Measurements from ENCODE around the gene ESPN. TPM values are rescaled to one million over a fixed set of nuclear protein-coding genes. Genes with fewer than 3 reads are reported as not detected.

Gene ESPN
- total RNA-seq = 100 to 1,000 TPM in 3 of 4 donors, 10 to 100 TPM in 1; 40.2 to 368 (median 157) TPM

- intact Hi-C loops (cut with DNase I; ENCODE audit: low total_unique reads) = no loop called here
These were observed at the start of gene ESPN for GRCh38 chr1:6424619-6425593. TSS of gene ESPN (plus strand) at chr1:6424776. CDS start at chr1:6424956, 180 bp downstream.

GRCh38 chr1:6378096-6378746 lies 46.4 kb upstream of the ESPN start:
- in situ Hi-C loops (cut with MboI; ENCODE audit: low pct_ligation_motif_present in 1 of 4, low pct_unique_long_range_greater_than_20kb in 1 of 4, low sequenced_read_pairs in 3 of 4) (no loop called here), intact Hi-C loops (cut with DNase I; ENCODE audit: low total_unique reads) (loop anchor here (5.0 kb wide), 1 partner anchor 799 kb away; no protein-coding TSS in a partner anchor)
- Histone ChIP-seq H3K9me3 (no peaks in the 10 kb centered on the region), H3K4me3 (no peak overlapping the region), H3K27me3 (no peaks in the 10 kb centered on the region), H3K4me1 (peaks cover 0 to 7% (median 3%) of the 10 kb centered on the region in 4 donors), H3K27ac (no peak overlapping the region), H3K36me3 (no peaks in the 10 kb centered on the region)
- TF ChIP-seq EP300 (IDR thresholded peaks at IDR 0.05; ENCODE audit: low read depth) (no peak), CTCF (IDR thresholded peaks at IDR 0.05) (no peak), POLR2A (IDR thresholded peaks at IDR 0.05) (no peak), POLR2AphosphoS5 (IDR thresholded peaks at IDR 0.05) (no peak)
- WGBS, 2 donors (ENCODE audit: low coverage in 1 of 2) = 80% methylated on average over 12 of the region's 12 CpGs; no CpG with 5 or more reads in 1 of the 2 donors
- no peak for DNase-seq

More at GRCh38 chr1:6424619-6425593, at the start of gene ESPN:
- 9% methylated on average over 30 of the region's 99 CpGs; no CpG with 5 or more reads in 1 of the 2 donors for WGBS, 2 donors (ENCODE audit: low coverage in 1 of 2)
- H3K9me3 ChIP-seq = no peaks in the 10 kb centered on the region
- no peak for DNase-seq
- H3K27me3 ChIP-seq = peaks cover 86% of the 10 kb centered on the region
- H3K4me1 ChIP-seq = peaks cover 21 to 61% (median 58%) of the 10 kb centered on the region in 4 donors
- peak within 1 kb of the TSS in 1 of 4 donors; percentile 41 for H3K27ac ChIP-seq
- in situ Hi-C loops (cut with MboI; ENCODE audit: low pct_ligation_motif_present in 1 of 4, low pct_unique_long_range_greater_than_20kb in 1 of 4, low sequenced_read_pairs in 3 of 4) = loop anchor here in 1 of 4 donors (25.0 kb wide), 1 partner anchor 188 kb away; the partner anchor contains the start of genes HES3 and ICMT
- H3K4me3 ChIP-seq = peak within 1 kb of the TSS in 3 of 4 donors; percentile 5 to 42 (median 28)
- TF ChIP-seq EP300 (IDR thresholded peaks at IDR 0.05; ENCODE audit: low read depth) (no peak), POLR2AphosphoS5 (IDR thresholded peaks at IDR 0.05) (no peak), POLR2A (IDR thresholded peaks at IDR 0.05) (no peak), CTCF (IDR thresholded peaks at IDR 0.05) (no peak)
- H3K36me3 ChIP-seq = no peaks in the 10 kb centered on the region

GRCh38 chr1:6380037-6380436 lies 44.5 kb upstream of the ESPN start:
- Histone ChIP-seq H3K4me1 (no peaks in the 10 kb centered on the region), H3K9me3 (no peaks in the 10 kb centered on the region), H3K27me3 (no peaks in the 10 kb centered on the region), H3K27ac (no peak overlapping the region), H3K4me3 (no peak overlapping the region), H3K36me3 (no peaks in the 10 kb centered on the region)
- no peak for DNase-seq
- TF ChIP-seq POLR2A (IDR thresholded peaks at IDR 0.05) (no peak), CTCF (IDR thresholded peaks at IDR 0.05) (no peak), POLR2AphosphoS5 (IDR thresholded peaks at IDR 0.05) (no peak), EP300 (IDR thresholded peaks at IDR 0.05; ENCODE audit: low read depth) (no peak)
- in situ Hi-C loops (cut with MboI; ENCODE audit: low pct_ligation_motif_present in 1 of 4, low pct_unique_long_range_greater_than_20kb in 1 of 4, low sequenced_read_pairs in 3 of 4) = no loop called here
- intact Hi-C loops (cut with DNase I; ENCODE audit: low total_unique reads) = no loop called here
- WGBS, 2 donors (ENCODE audit: low coverage in 1 of 2) = 88 to 93% methylated on average over 6 to 7 of the region's 7 CpGs

GRCh38 chr1:6384135-6384534 lies 40.4 kb upstream of the ESPN start:
- TF ChIP-seq EP300 (IDR thresholded peaks at IDR 0.05; ENCODE audit: low read depth) (no peak), CTCF (IDR thresholded peaks at IDR 0.05) (no peak), POLR2A (IDR thresholded peaks at IDR 0.05) (no peak), POLR2AphosphoS5 (IDR thresholded peaks at IDR 0.05) (no peak)
- Histone ChIP-seq H3K4me3 (no peak overlapping the region), H3K9me3 (no peaks in the 10 kb centered on the region), H3K4me1 (peaks cover 0 to 8% (median 4%) of the 10 kb centered on the region in 4 donors), H3K27ac (peak overlapping the region in 1 of 4 donors; percentile 74), H3K36me3 (no peaks in the 10 kb centered on the region), H3K27me3 (no peaks in the 10 kb centered on the region)
- 86 to 100% methylated on average over 1 of the region's 1 CpG for WGBS, 2 donors (ENCODE audit: low coverage in 1 of 2)
- DNase-seq = no peak
- in situ Hi-C loops (cut with MboI; ENCODE audit: low pct_ligation_motif_present in 1 of 4, low pct_unique_long_range_greater_than_20kb in 1 of 4, low sequenced_read_pairs in 3 of 4) = no loop called here
- intact Hi-C loops (cut with DNase I; ENCODE audit: low total_unique reads) = no loop called here

Data from transverse colon (tissue), 4 donors.